Cardiac muscle cell (in vitro differentiated cells and primary cell): ENCODE measurements around the gene N4BP2L2. TPM values are rescaled to one million over a fixed set of nuclear protein-coding genes. Genes with fewer than 3 reads are reported as not detected.

ENCODE experiments used
- DNase-seq, 2 donors: peaks; one replicate each; pipeline versions ENCODE4 v3.0.0 to v3.0.0-alpha.2; 2010 to 2017; ENCODE audit warnings: low read depth in 1 of 2, low spot score in 1 of 2
- H3K27ac ChIP-seq: fragments of 200-600 bp; sonication (generic); 2 replicates; pipeline ENCODE4 v1.5.1; 2016
- H3K27me3 ChIP-seq: fragments of 200-600 bp; sonication (generic); 2 replicates; pipeline ENCODE4 v1.6.0; 2016; ENCODE audit warnings: control low read depth
- H3K36me3 ChIP-seq: fragments of 200-600 bp; sonication (generic); 2 replicates; pipeline ENCODE4 v1.5.1; 2016; ENCODE audit warnings: control low read depth
- H3K4me1 ChIP-seq: fragments of 200-600 bp; sonication (generic); 2 replicates; pipeline ENCODE4 v1.8.1; 2017; ENCODE audit warnings: low read depth, mild to moderate bottlenecking, mixed run types
- H3K4me3 ChIP-seq: fragments of 200-600 bp; sonication (generic); 2 replicates; pipeline ENCODE4 v1.5.1; 2016; ENCODE audit warnings: mild to moderate bottlenecking
- H3K9me3 ChIP-seq: fragments of 200-600 bp; sonication (generic); 2 replicates; pipeline ENCODE4 v1.5.1; 2017; ENCODE audit warnings: low read depth, mild to moderate bottlenecking, control low read depth
- polyA plus RNA-seq: library from polyadenylated mRNA; unstranded; fragments of >200 nt; fragmentation: Nextera tagmentation; extraction: Ambion mirVana; gene quantifications from 2 replicates; pipeline ENCODE4 v1.2.1, GENCODE V29; 2016
- total RNA-seq: library from RNA; depleted of rRNA; stranded (reverse); fragments of >200 nt; gene quantifications from 2 replicates; pipeline ENCODE4 v1.2.3, GENCODE V29; 2016
- TF ChIP-seq, protein P1 (sequence below): IDR thresholded peaks from 2 replicates; pipeline ENCODE4 v1.5.1; 2012; ENCODE audit warnings: low read depth, mild to moderate bottlenecking, low read length

N4BP2L2 gene
- total and polyA plus RNA-seq, 2 experiments from 2014 or later, result 96.8 to 137 TPM

DNA sequence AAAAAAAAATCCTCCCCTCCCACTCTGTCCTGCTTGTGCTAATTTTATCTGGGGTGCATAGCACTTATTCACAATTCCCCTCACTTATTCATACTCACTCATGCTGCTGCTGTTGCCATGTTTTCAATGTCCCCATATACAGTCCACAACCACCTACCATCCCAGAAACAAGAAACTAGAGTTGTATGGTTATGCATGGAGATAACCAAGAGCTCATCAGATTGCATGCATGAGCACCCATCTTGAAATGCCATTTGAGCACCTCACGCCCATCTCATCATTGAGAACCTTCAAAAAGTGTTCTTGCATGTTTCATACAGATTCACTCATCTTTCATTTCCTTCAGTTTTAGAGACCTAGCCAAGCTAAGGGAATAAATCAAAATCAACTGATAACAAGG is 15.1 kb upstream of the N4BP2L2 start:
- no peaks in the 10 kb centered on the region for H3K36me3 ChIP-seq
- no peak overlapping the region for H3K4me3 ChIP-seq
- no peaks in the 10 kb centered on the region for H3K4me1 ChIP-seq
- no peaks in the 10 kb centered on the region for H3K9me3 ChIP-seq
- no peaks in the 10 kb centered on the region for H3K27me3 ChIP-seq
- TF ChIP-seq, protein P1, sequence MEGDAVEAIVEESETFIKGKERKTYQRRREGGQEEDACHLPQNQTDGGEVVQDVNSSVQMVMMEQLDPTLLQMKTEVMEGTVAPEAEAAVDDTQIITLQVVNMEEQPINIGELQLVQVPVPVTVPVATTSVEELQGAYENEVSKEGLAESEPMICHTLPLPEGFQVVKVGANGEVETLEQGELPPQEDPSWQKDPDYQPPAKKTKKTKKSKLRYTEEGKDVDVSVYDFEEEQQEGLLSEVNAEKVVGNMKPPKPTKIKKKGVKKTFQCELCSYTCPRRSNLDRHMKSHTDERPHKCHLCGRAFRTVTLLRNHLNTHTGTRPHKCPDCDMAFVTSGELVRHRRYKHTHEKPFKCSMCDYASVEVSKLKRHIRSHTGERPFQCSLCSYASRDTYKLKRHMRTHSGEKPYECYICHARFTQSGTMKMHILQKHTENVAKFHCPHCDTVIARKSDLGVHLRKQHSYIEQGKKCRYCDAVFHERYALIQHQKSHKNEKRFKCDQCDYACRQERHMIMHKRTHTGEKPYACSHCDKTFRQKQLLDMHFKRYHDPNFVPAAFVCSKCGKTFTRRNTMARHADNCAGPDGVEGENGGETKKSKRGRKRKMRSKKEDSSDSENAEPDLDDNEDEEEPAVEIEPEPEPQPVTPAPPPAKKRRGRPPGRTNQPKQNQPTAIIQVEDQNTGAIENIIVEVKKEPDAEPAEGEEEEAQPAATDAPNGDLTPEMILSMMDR, result no peak
- H3K27ac ChIP-seq, result no peak overlapping the region
- no peak for DNase-seq

DNA sequence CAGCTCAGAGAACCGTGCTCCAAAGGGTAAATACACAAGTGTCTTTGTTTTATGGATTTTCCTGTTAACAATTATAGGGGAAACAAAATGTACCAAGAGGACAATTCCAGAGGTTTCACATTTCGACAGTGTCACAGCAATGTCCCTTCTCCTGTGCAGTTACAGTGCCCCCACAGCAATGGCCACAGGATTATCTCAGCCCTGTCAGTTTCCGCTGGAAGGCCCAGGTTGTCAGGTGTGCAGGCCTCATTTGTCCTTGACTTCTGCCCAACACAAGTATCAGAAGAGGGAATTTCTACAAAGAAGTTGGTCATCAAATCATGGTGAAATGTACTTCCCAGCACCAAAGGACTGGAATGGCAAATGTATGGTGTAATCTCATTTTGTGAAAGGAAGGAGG is 11.2 kb upstream of the N4BP2L2 start:
- no peak for DNase-seq
- TF ChIP-seq, protein P1, result no peak
- no peaks in the 10 kb centered on the region for H3K27me3 ChIP-seq
- H3K36me3 ChIP-seq, result no peaks in the 10 kb centered on the region
- H3K27ac ChIP-seq, result no peak overlapping the region
- no peaks in the 10 kb centered on the region for H3K9me3 ChIP-seq
- H3K4me1 ChIP-seq, result no peaks in the 10 kb centered on the region
- H3K4me3 ChIP-seq, result no peak overlapping the region

DNA sequence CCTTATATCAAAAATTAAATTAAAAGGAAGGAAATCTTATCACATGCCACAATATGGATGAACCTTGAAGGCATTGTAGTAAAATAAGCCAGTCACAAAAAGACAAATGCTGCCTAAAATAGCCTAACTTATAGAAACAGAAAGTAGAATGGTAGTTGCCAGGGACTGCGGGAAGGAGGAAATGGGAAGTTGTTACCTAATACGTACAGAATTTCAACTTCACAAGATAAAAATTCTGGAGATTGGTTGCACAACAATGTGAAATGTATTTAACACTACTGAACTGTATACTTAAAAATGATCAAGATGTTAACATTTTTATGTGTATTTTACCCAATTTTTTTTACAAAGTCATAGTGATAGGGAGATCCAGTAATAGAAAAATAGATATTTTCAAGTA is 10.2 kb upstream of the N4BP2L2 start:
- Histone ChIP-seq H3K27ac (no peak overlapping the region), H3K27me3 (no peaks in the 10 kb centered on the region), H3K4me1 (no peaks in the 10 kb centered on the region), H3K4me3 (no peak overlapping the region), H3K9me3 (no peaks in the 10 kb centered on the region), H3K36me3 (no peaks in the 10 kb centered on the region)
- DNase-seq, result peak in 1 of 2 donors; percentile 86
- TF ChIP-seq, protein P1, result no peak

DNA sequence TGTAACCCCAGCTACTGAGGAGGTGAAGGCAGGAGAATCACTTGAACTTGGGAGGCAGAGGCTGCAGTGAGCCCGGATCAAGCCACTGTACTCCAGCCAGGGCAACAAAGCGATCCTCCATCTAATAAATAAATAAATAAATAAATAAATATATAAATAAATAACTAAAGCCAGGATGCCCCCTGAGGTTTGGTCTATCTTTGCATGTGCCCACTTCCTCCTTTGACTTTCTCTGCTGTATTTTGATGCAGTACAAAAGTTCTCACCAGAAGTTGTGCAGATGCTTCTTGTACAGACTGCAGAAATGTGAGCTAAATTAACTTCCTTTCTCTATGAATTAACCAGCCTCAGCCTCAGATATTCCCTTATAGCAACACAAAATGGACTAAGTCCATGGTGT is 6.5 kb upstream of the N4BP2L2 start:
- TF ChIP-seq, protein P1, result no peak
- H3K4me1 ChIP-seq, result no peaks in the 10 kb centered on the region
- H3K4me3 ChIP-seq, result no peak overlapping the region
- H3K27me3 ChIP-seq, result no peaks in the 10 kb centered on the region
- H3K36me3 ChIP-seq, result no peaks in the 10 kb centered on the region
- no peaks in the 10 kb centered on the region for H3K9me3 ChIP-seq
- DNase-seq, result no peak
- no peak overlapping the region for H3K27ac ChIP-seq

DNA sequence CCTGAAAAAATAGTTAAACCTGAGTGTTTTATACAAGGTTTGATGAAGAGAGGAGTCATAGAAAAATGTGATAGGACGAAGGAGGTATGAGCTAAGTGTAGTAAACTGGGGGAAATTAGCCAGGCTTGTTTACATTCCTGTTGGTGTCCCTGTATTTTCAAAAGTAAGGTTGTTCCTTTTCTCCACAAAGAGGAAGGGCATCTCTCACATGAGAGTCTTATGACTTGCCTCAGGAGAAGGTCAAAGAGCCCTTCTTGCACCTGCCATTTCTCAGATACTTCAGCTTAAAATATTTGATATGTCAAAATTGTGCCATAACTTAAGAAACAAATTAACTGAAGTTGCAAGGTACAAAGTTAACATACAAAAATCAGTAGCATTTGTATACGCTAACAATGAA is 3.6 kb upstream of the N4BP2L2 start:
- no peaks in the 10 kb centered on the region for H3K9me3 ChIP-seq
- no peak overlapping the region for H3K27ac ChIP-seq
- TF ChIP-seq, protein P1, result no peak
- H3K36me3 ChIP-seq, result no peaks in the 10 kb centered on the region
- no peak for DNase-seq
- no peaks in the 10 kb centered on the region for H3K27me3 ChIP-seq
- H3K4me3 ChIP-seq, result no peak overlapping the region
- H3K4me1 ChIP-seq, result no peaks in the 10 kb centered on the region

- H3K9me3 ChIP-seq, result no peaks in the 10 kb centered on the region
- peak; percentile 52 to 65 for DNase-seq
- peak overlapping the region; percentile 62 for H3K4me3 ChIP-seq
- H3K4me1 ChIP-seq, result peaks cover 14% of the 10 kb centered on the region
- peak overlapping the region; percentile 97 for H3K27ac ChIP-seq
- H3K36me3 ChIP-seq, result peaks cover 5% of the 10 kb centered on the region
- TF ChIP-seq, protein P1, result no peak
- no peaks in the 10 kb centered on the region for H3K27me3 ChIP-seq
Observed at GRCh38 chr13:32538143-32538620, 413 bp downstream of the N4BP2L2 start.
